ENCODE results near the gene CLEC16A.
A peak's percentile ranks its signal among the peaks of the same experiment; 100 is the strongest.

Gene CLEC16A

GRCh38 chr16:11134722-11135463 lies 190.5 kb downstream of the CLEC16A start:
- Histone ChIP-seq H3K9me3 (no peaks in the 10 kb centered on the region), H3K4me3 (no peak overlapping the region), H3K27ac (no peak overlapping the region), H3K4me1 (peaks cover 0 to 83% (median 53%) of the 10 kb centered on the region in 4 donors), H3K36me3 (no peaks in the 10 kb centered on the region), H3K27me3 (no peaks in the 10 kb centered on the region)
- no peak for DNase-seq
- no peak for TF ChIP-seq CTCF (IDR thresholded peaks at IDR 0.05)
- intact Hi-C loops (cut with DNase I; ENCODE audit: low total_unique reads) = loop anchor here (10.0 kb wide), 1 partner anchor 210 kb away; the partner anchor contains the start of gene RMI2

GRCh38 chr16:11135464-11135973 lies 191.2 kb downstream of the CLEC16A start:
- peak; percentile 60 to 72 for DNase-seq
- Histone ChIP-seq H3K4me3 (no peak overlapping the region), H3K36me3 (no peaks in the 10 kb centered on the region), H3K4me1 (peaks cover 0 to 87% (median 57%) of the 10 kb centered on the region in 4 donors), H3K27ac (no peak overlapping the region), H3K27me3 (no peaks in the 10 kb centered on the region), H3K9me3 (no peaks in the 10 kb centered on the region)
- intact Hi-C loops (cut with DNase I; ENCODE audit: low total_unique reads) = loop anchor here (10.0 kb wide), 1 partner anchor 209 kb away; the partner anchor contains the start of gene RMI2
- no peak for TF ChIP-seq CTCF (IDR thresholded peaks at IDR 0.05)

GRCh38 chr16:11136600-11136999 lies 192.2 kb downstream of the CLEC16A start:
- DNase-seq = peak in 1 of 2 donors; percentile 68
- Histone ChIP-seq H3K4me1 (peaks cover 0 to 79% (median 52%) of the 10 kb centered on the region in 4 donors), H3K27ac (no peak overlapping the region), H3K4me3 (no peak overlapping the region), H3K9me3 (no peaks in the 10 kb centered on the region), H3K27me3 (no peaks in the 10 kb centered on the region), H3K36me3 (no peaks in the 10 kb centered on the region)
- intact Hi-C loops (cut with DNase I; ENCODE audit: low total_unique reads) = loop anchor here (10.0 kb wide), 1 partner anchor 208 kb away; the partner anchor contains the start of gene RMI2
- no peak for TF ChIP-seq CTCF (IDR thresholded peaks at IDR 0.05)

GRCh38 chr16:11138022-11138768 lies 193.8 kb downstream of the CLEC16A start:
- no peaks in the 10 kb centered on the region for H3K27me3 ChIP-seq
- no peaks in the 10 kb centered on the region for H3K36me3 ChIP-seq
- no peak overlapping the region for H3K27ac ChIP-seq
- no peak overlapping the region for H3K4me3 ChIP-seq
- intact Hi-C loops (cut with DNase I; ENCODE audit: low total_unique reads) = loop anchor here (10.0 kb wide), 1 partner anchor 207 kb away; the partner anchor contains the start of gene RMI2
- H3K9me3 ChIP-seq = no peaks in the 10 kb centered on the region
- peaks cover 0 to 63% (median 42%) of the 10 kb centered on the region in 4 donors for H3K4me1 ChIP-seq
- no peak for TF ChIP-seq CTCF (IDR thresholded peaks at IDR 0.05)
- peak in 1 of 2 donors; percentile 43 for DNase-seq

GRCh38 chr16:11138769-11139325 lies 194.5 kb downstream of the CLEC16A start:
- no peaks in the 10 kb centered on the region for H3K36me3 ChIP-seq
- peak in 1 of 2 donors; percentile 62 for DNase-seq
- H3K4me3 ChIP-seq = no peak overlapping the region
- intact Hi-C loops (cut with DNase I; ENCODE audit: low total_unique reads) = loop anchor here (10.0 kb wide), 1 partner anchor 206 kb away; the partner anchor contains the start of gene RMI2
- no peaks in the 10 kb centered on the region for H3K27me3 ChIP-seq
- H3K4me1 ChIP-seq = peaks cover 0 to 56% (median 37%) of the 10 kb centered on the region in 4 donors
- peak overlapping the region; percentile 37 to 42 for H3K27ac ChIP-seq
- no peaks in the 10 kb centered on the region for H3K9me3 ChIP-seq
- TF ChIP-seq CTCF (IDR thresholded peaks at IDR 0.05) = no peak

Data from tibial artery (tissue), 4 donors.